Kidney (tissue), 14 donors: ENCODE data around the gene IGFBP5. TPM values are rescaled to one million over a fixed set of nuclear protein-coding genes. Genes with fewer than 3 reads are reported as not detected.

ENCODE experiments used
- DNase-seq, 5 donors: peaks; one replicate each; pipeline ENCODE4 v3.0.0-alpha.2; 2013 to 2020
- FAIRE-seq: peaks from 2 replicates; lab custom pipeline; 2012; peaks lifted over from hg19 to GRCh38; lab: Jason Lieb, UNC
- H3K27ac ChIP-seq, 2 donors: one replicate each; pipeline ENCODE4 v1.7.0; 2013; ENCODE audit warnings: low read depth in 2 of 2, low read length in 2 of 2, inconsistent platforms in 1 of 2
- H3K27me3 ChIP-seq: one replicate; pipeline ENCODE4 v1.7.1; 2013; ENCODE audit warnings: low read length, inconsistent platforms; ENCODE audit not compliant: control insufficient read depth, insufficient read depth
- H3K36me3 ChIP-seq, 3 donors: one replicate each; pipeline versions ENCODE4 v1.7.0 to v1.7.1; 2013; ENCODE audit warnings: low read length in 3 of 3, control low read depth in 1 of 3, inconsistent platforms in 1 of 3; ENCODE audit not compliant: insufficient read depth in 3 of 3, control insufficient read depth in 2 of 3
- H3K4me1 ChIP-seq, 3 donors: one replicate each; pipeline versions ENCODE4 v1.7.0 to v1.7.1; 2013; ENCODE audit warnings: low read length in 3 of 3, inconsistent platforms in 1 of 3, low read depth in 1 of 3; ENCODE audit not compliant: control insufficient read depth in 2 of 3, insufficient read depth in 2 of 3
- H3K4me3 ChIP-seq, 3 donors: one replicate each; pipeline versions ENCODE4 v1.7.0 to v1.8.1; 2013; ENCODE audit warnings: low read length in 3 of 3, control low read depth in 1 of 3, inconsistent platforms in 1 of 3
- H3K9ac ChIP-seq, 3 donors: one replicate each; pipeline versions ENCODE4 v1.7.0 to v1.7.1; 2013; ENCODE audit warnings: low read length in 3 of 3, control low read depth in 1 of 3, inconsistent platforms in 1 of 3
- H3K9me3 ChIP-seq, 3 donors: one replicate each; pipeline versions ENCODE4 v1.7.0 to v1.7.1; 2013; ENCODE audit warnings: low read length in 3 of 3, control low read depth in 1 of 3, inconsistent platforms in 1 of 3; ENCODE audit not compliant: control insufficient read depth in 2 of 3, insufficient read depth in 1 of 3
- intact Hi-C: fragments of 100-400 bp; cut with DNase I; formaldehyde crosslinking; loops from one replicate; pipeline ENCODE4 v1.11.1; 2022
- polyA plus RNA-seq: library from polyadenylated mRNA; stranded (reverse); fragments of 350-450 nt; fragmentation: Illumina TruSeq; extraction: RNeasy Lipid Tissue Mini Kit (QIAGEN cat#74804); gene quantifications from one replicate; pipeline ENCODE4 v1.2.3, GENCODE V29; 2014; ENCODE audit warnings: low read depth, low replicate concordance; ENCODE audit not compliant: insufficient read depth
- total RNA-seq: library from RNA; stranded (reverse); fragmentation: NEBNext Ultra II Directional; extraction: Animal tissue kit (Norgen Biotek cat#: 25700); gene quantifications from one replicate; pipeline ENCODE4 v1.2.1, GENCODE V29; 2021
- TF ChIP-seq, protein P1 (sequence below): IDR thresholded peaks from 3 replicates; pipeline ENCODE4 v1.5.1; 2012; ENCODE audit warnings: mild to moderate bottlenecking, moderate library complexity, borderline replicate concordance; ENCODE audit not compliant: insufficient read depth; ENCODE audit errors: extremely low read depth
- donor health status: control.
- donor health status: control.
- donor health status: control.
- donor health status: control.
- donor health status: control.
- donor health status: DM: yes; HTN: yes; CAD: no.
- donor health status: Normal renal cell carcinoma (clear cell type).

Gene IGFBP5
- total and polyA plus RNA-seq, 2 donors from 2014 or later = 362 to 572 TPM

DNA sequence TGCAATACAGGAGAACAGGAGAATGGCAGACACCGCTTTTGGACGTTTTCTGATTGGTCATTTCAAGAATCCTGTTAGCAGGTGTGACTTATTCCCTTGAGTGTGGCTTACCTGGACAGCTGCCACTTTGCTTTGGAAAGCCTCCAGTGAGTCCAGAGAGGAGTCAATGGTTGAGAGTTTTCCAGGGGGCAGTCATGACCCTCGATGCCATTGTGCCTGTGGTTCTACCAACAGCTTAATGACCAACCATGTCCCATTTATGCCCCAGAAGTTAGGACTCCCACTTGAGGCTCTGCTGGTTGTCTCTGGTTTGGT, 49.8 kb downstream of the IGFBP5 start:
- no peaks in the 10 kb centered on the region for H3K9me3 ChIP-seq
- FAIRE-seq (no peak), DNase-seq (no peak)
- H3K4me1 ChIP-seq = peaks cover 0 to under 1% (median 0%) of the 10 kb centered on the region in 3 donors
- H3K9ac ChIP-seq = no peak overlapping the region
- no peak overlapping the region for H3K4me3 ChIP-seq
- H3K27me3 ChIP-seq = no peaks in the 10 kb centered on the region
- intact Hi-C loops = no loop called here
- H3K27ac ChIP-seq = no peak overlapping the region
- TF ChIP-seq, protein P1, sequence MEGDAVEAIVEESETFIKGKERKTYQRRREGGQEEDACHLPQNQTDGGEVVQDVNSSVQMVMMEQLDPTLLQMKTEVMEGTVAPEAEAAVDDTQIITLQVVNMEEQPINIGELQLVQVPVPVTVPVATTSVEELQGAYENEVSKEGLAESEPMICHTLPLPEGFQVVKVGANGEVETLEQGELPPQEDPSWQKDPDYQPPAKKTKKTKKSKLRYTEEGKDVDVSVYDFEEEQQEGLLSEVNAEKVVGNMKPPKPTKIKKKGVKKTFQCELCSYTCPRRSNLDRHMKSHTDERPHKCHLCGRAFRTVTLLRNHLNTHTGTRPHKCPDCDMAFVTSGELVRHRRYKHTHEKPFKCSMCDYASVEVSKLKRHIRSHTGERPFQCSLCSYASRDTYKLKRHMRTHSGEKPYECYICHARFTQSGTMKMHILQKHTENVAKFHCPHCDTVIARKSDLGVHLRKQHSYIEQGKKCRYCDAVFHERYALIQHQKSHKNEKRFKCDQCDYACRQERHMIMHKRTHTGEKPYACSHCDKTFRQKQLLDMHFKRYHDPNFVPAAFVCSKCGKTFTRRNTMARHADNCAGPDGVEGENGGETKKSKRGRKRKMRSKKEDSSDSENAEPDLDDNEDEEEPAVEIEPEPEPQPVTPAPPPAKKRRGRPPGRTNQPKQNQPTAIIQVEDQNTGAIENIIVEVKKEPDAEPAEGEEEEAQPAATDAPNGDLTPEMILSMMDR = no peak
- H3K36me3 ChIP-seq = no peaks in the 10 kb centered on the region

DNA sequence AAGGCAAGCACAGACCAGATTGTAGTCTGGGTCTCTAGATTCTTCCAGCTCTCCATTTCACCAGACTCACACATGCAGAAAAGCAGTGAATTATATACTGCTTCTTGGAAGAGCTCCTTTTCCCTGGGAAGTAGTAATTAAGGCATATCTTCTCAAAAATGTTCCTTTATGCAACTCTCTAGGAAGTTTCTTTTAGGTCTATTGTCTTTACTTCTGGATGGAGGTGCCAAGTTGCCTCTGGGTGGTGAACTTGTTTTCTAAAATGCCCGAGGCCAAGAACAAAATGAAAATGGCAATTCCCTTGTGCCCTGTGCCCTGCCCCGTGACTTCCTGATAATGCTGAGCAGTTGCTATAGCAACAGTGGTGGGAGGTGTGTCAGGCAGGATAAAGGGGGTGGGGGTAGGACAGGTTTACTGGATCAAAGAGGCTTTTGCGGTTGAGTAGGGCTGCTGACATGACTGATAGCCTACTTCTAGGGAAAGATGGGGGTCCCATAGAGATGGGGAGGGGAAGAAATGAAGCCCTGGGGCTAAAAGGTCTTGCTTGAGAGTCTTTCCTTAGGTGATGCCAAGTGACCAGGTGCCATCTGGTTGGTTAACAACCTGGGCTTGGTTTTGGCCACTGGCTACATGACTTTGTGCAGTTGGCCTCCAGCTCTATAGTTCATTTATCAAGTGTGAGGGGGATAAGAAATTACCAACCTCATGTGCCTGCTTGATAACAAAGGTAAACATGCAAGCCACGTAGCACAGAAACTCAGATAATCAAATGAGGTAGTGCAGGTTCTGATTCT, 50.3 kb downstream of the IGFBP5 start:
- H3K4me1 ChIP-seq = no peaks in the 10 kb centered on the region
- no peak overlapping the region for H3K27ac ChIP-seq
- TF ChIP-seq, protein P1 = no peak
- no peaks in the 10 kb centered on the region for H3K36me3 ChIP-seq
- no peak overlapping the region for H3K4me3 ChIP-seq
- peak in 1 of 5 donors; percentile 42 for DNase-seq
- FAIRE-seq = no peak
- intact Hi-C loops = no loop called here
- H3K9ac ChIP-seq = no peak overlapping the region
- H3K9me3 ChIP-seq = no peaks in the 10 kb centered on the region
- no peaks in the 10 kb centered on the region for H3K27me3 ChIP-seq

DNA sequence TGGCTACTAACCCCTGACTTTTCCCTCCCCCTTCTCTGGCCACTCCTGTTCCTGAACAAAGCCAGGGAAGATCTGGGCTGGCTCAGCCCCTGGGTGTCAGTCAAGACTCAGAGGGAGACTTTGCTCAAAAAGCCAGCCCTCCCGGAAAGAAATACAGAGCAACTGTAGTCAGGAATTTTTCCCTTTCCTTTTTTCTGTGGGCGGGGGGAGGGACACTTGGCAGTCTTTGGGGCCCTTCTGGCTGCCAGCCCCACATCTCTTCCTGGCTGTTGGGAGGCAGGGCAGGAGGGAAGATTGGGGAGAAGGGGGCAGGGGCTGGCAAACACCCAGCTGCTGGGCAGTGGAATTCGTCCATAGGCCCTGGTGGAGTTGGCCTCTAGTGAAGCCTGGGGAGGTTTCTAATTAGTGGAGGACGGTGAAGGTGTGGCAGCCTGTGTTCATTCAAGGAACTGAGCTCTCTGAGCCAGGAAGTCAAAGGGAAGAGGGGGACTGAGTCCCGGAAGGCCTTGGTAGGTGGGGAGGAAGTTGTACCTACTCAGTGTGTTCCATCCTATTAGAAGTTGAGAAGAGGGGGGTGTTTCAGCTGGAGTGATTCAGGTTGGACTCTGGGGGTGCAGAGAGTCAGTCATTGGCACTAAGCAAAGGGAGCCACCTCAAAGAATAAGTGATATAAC, 51.2 kb downstream of the IGFBP5 start:
- Histone ChIP-seq H3K27ac (no peak overlapping the region), H3K4me3 (no peak overlapping the region), H3K9me3 (no peaks in the 10 kb centered on the region), H3K27me3 (no peaks in the 10 kb centered on the region), H3K4me1 (no peaks in the 10 kb centered on the region), H3K9ac (no peak overlapping the region), H3K36me3 (no peaks in the 10 kb centered on the region)
- FAIRE-seq = no peak
- DNase-seq = peak in 1 of 5 donors; percentile 44
- TF ChIP-seq, protein P1 = no peak
- intact Hi-C loops = no loop called here
